DND-41 (cell line): ENCODE measurements around the gene ADCK2.

Experiments
- EZH2 ChIP-seq: IDR thresholded peaks from 3 replicates; pipeline ENCODE4 v1.6.1; 2012; ENCODE audit warnings: borderline replicate concordance, low read depth, mild to moderate bottlenecking, moderate library complexity, low read length, inconsistent platforms; ENCODE audit not compliant: severe bottlenecking
- TF ChIP-seq, protein P1 (sequence below): IDR thresholded peaks from 2 replicates; pipeline ENCODE4 v1.5.1; 2012; ENCODE audit warnings: borderline replicate concordance, low read length, moderate library complexity, mild to moderate bottlenecking; ENCODE audit not compliant: poor library complexity, severe bottlenecking; ENCODE audit errors: extremely low read depth

DNA sequence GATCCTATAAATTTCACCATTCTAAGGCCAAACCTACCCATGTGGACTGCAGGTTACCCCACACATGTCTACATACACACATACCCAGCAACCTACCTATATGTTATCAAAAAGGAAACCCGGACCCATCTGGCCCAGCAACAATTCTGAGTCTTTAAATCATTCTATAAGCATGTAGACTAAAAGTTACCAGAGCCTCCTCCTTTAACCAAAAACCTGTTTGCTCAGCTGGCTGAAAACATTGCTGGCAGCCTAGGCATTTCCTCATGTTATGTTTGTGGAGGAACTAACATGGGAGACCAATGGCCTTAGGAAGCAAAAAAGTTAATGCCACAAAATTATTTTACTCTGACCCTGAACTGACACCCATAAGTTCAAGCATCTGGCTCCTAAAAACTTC, 5.3 kb upstream of the ADCK2 start:
- TF ChIP-seq, protein P1, sequence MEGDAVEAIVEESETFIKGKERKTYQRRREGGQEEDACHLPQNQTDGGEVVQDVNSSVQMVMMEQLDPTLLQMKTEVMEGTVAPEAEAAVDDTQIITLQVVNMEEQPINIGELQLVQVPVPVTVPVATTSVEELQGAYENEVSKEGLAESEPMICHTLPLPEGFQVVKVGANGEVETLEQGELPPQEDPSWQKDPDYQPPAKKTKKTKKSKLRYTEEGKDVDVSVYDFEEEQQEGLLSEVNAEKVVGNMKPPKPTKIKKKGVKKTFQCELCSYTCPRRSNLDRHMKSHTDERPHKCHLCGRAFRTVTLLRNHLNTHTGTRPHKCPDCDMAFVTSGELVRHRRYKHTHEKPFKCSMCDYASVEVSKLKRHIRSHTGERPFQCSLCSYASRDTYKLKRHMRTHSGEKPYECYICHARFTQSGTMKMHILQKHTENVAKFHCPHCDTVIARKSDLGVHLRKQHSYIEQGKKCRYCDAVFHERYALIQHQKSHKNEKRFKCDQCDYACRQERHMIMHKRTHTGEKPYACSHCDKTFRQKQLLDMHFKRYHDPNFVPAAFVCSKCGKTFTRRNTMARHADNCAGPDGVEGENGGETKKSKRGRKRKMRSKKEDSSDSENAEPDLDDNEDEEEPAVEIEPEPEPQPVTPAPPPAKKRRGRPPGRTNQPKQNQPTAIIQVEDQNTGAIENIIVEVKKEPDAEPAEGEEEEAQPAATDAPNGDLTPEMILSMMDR, result no peak
- TF ChIP-seq EZH2, result no peak
